Upper lobe of left lung (tissue), 6 donors: ENCODE data around the gene SMC6. TPM values are rescaled to one million over a fixed set of nuclear protein-coding genes. Genes with fewer than 3 reads are reported as not detected.

Experiments
- ATAC-seq, 2 donors: fragments of 200-7000 bp; cut with Tn5 transposase; one replicate each; pipeline ENCODE4 v1.9.1; 2022; ENCODE audit warnings: mild to moderate bottlenecking in 2 of 2, moderate library complexity in 2 of 2; ENCODE audit not compliant: low FRiP score in 2 of 2
- DNase-seq, 2 donors: peaks; one replicate each; pipeline ENCODE4 v3.0.0-alpha.2; 2019 to 2020
- H3K27ac ChIP-seq, 4 donors: fragments of 200-600 bp; sonication (generic); one replicate each; pipeline ENCODE4 v1.5.1; 2016 to 2019
- H3K27me3 ChIP-seq, 4 donors: fragments of 200-600 bp; sonication (generic); one replicate each; pipeline ENCODE4 v1.5.1; 2017 to 2019
- H3K36me3 ChIP-seq, 4 donors: fragments of 200-600 bp; sonication (generic); one replicate each; pipeline ENCODE4 v1.5.1; 2016 to 2019
- H3K4me1 ChIP-seq, 4 donors: fragments of 200-600 bp; sonication (generic); one replicate each; pipeline ENCODE4 v1.5.1; 2018 to 2019
- H3K4me3 ChIP-seq, 4 donors: fragments of 200-600 bp; sonication (generic); one replicate each; pipeline ENCODE4 v1.5.1; 2017 to 2019; ENCODE audit warnings: mild to moderate bottlenecking in 2 of 4, moderate library complexity in 1 of 4
- H3K9me3 ChIP-seq, 4 donors: fragments of 200-600 bp; sonication (generic); one replicate each; pipeline ENCODE4 v1.5.1; 2018 to 2019
- EP300 ChIP-seq, 4 donors: sonication (generic); formaldehyde crosslinking; IDR thresholded peaks; one replicate each; pipeline ENCODE4 v1.5.1; 2017; ENCODE audit warnings: antibody characterized with exemption in 4 of 4, control low read depth in 2 of 4
- POLR2A ChIP-seq, 4 donors: fragments of 450-650 bp; IDR thresholded peaks; one replicate each; pipeline ENCODE4 v1.5.1; 2016 to 2017; ENCODE audit warnings: antibody characterized with exemption in 4 of 4, mild to moderate bottlenecking in 2 of 4
- POLR2AphosphoS5 ChIP-seq, 2 donors: sonication (generic); formaldehyde crosslinking; IDR thresholded peaks; one replicate each; pipeline ENCODE4 v1.5.1; 2017; ENCODE audit warnings: antibody characterized with exemption in 2 of 2
- WGBS, 2 donors: methylation state at CpG; one replicate each; pipeline ENCODE4 v1.1.5; 2017 to 2018; 5-methylcytosine and 5-hydroxymethylcytosine counted together
- total RNA-seq, 6 donors: library from RNA; depleted of rRNA in 4 of 6; stranded (reverse); fragments of >200 nt in 4 of 6; gene quantifications; one replicate each; pipeline versions ENCODE4 v1.1.0 to v1.2.1, GENCODE V29; 2016 to 2021
- TF ChIP-seq, protein P1 (sequence below), 6 experiments: fragments of 450-650 bp in 4 of 6; fragments of 200-600 bp in 2 of 6; sonication (generic) in 2 of 6; IDR thresholded peaks; one replicate each; pipeline ENCODE4 v1.5.1; 2016 to 2019; ENCODE audit warnings: antibody characterized with exemption in 6 of 6
- donor health status: DM: no; HTN: no; CAD: no; lungs with moderate emphysema.
- donor health status: DM: no; HTN: yes; CAD: no; lungs with severe emphysema.

SMC6 gene
- total RNA-seq, 6 donors from 2014 or later: 5.8 to 30.8 (median 13.6) TPM

DNA sequence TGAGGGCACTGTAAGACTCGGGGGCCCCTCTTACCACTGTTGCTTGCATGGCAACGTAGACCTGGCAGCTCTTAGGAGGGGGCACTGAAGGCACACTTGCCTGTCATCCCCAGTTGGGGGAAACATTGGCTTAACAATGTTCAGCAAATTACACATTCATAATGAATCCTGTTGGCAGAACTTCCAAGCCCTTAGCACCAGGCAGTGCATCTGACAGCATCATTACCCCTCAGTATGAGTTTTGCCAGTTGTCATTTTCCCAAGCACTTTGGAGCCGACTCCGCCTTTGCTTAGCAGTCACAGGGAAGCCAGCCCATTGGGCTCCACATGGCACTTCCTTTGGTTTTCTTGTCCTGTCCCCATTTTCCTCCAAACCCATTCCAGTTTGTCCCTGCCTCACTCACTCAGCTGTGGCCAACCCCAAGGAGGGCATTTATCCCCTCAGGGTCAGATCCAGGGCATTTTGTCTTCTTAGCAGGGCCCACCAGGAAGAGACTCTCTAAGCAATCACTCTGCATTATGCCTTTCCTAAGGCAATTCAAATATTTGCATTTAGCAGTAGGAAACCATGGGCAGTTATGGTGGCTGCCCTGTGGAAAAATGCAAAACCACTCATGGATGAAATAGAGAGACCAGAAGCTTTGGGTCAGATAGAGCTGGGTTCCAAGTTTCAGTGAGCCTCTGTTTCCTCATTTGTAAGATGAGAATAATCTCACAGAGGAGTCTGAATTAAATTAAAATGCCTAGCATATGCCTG, 139.3 kb downstream of the SMC6 start:
- TF ChIP-seq, protein P1, sequence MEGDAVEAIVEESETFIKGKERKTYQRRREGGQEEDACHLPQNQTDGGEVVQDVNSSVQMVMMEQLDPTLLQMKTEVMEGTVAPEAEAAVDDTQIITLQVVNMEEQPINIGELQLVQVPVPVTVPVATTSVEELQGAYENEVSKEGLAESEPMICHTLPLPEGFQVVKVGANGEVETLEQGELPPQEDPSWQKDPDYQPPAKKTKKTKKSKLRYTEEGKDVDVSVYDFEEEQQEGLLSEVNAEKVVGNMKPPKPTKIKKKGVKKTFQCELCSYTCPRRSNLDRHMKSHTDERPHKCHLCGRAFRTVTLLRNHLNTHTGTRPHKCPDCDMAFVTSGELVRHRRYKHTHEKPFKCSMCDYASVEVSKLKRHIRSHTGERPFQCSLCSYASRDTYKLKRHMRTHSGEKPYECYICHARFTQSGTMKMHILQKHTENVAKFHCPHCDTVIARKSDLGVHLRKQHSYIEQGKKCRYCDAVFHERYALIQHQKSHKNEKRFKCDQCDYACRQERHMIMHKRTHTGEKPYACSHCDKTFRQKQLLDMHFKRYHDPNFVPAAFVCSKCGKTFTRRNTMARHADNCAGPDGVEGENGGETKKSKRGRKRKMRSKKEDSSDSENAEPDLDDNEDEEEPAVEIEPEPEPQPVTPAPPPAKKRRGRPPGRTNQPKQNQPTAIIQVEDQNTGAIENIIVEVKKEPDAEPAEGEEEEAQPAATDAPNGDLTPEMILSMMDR (IDR thresholded peaks at IDR 0.05): no peak
- TF ChIP-seq POLR2AphosphoS5 (IDR thresholded peaks at IDR 0.05) (no peak), EP300 (IDR thresholded peaks at IDR 0.05) (no peak), POLR2A (IDR thresholded peaks at IDR 0.05) (no peak)
- H3K4me3 ChIP-seq: no peak overlapping the region
- H3K27ac ChIP-seq: no peak overlapping the region
- WGBS, 2 donors: 91 to 95% methylated on average over 4 of the region's 4 CpGs
- DNase-seq (no peak), ATAC-seq (no peak)
- no peaks in the 10 kb centered on the region for H3K4me1 ChIP-seq
- no peaks in the 10 kb centered on the region for H3K9me3 ChIP-seq
- no peaks in the 10 kb centered on the region for H3K27me3 ChIP-seq
- H3K36me3 ChIP-seq: no peaks in the 10 kb centered on the region

Other genes with a start within 250 kb of the SMC6 start
- under 1 TPM in 1 of 6 donors, not detected in 5; 0.06 TPM for gene RAD51AP2, start 235.4 kb downstream of the SMC6 start, total RNA-seq
- gene VSNL1, start 213.1 kb downstream of the SMC6 start, total RNA-seq: 1 to 10 TPM in 1 of 6 donors, under 1 TPM in 2, not detected in 3; 0.33 to 1.2 (median 0.94) TPM
- gene GEN1, start 328 bp upstream of the SMC6 start, total RNA-seq: 1 to 10 TPM; 4.9 to 8.2 (median 7.3) TPM
- gene MSGN1, start 62.6 kb upstream of the SMC6 start, total RNA-seq: not detected
- 100 to 1,000 TPM in 1 of 6 donors, 10 to 100 TPM in 5; 34.2 to 110 (median 48.8) TPM for gene KCNS3, start 124.9 kb upstream of the SMC6 start, total RNA-seq